ENCODE results near the gene TOM1L1.

Gene TOM1L1

GRCh38 chr17:54992797-54993639 is 92.4 kb downstream of the TOM1L1 start:
- peak; percentile 18 for DNase-seq (ENCODE audit: low read depth)

GRCh38 chr17:54996441-54996840 is 95.8 kb downstream of the TOM1L1 start:
- DNase-seq (ENCODE audit: low read depth): no peak

- no peak for DNase-seq (ENCODE audit: low read depth)
Measured at GRCh38 chr17:55002458-55002857, 101.8 kb downstream of the TOM1L1 start.

- no peak for DNase-seq (ENCODE audit: low read depth)
Measured at GRCh38 chr17:55004484-55004883, 103.8 kb downstream of the TOM1L1 start.

GRCh38 chr17:55005520-55005919 is 104.9 kb downstream of the TOM1L1 start:
- DNase-seq (ENCODE audit: low read depth): no peak

Measured in stromal cell of bone marrow (primary cell).